GM18873 (cell line): Measurements from ENCODE around the gene RIN3.
"Not testable (repeated sequence)": the region's sequence is repeated elsewhere in the genome, so short reads cannot be mapped to it uniquely, and the experiment has no call there.

Experiments
- ATAC-seq: cut with Tn5 transposase; IDR thresholded peaks from one replicate; pipeline ENCODE4 v1.9.1; 2021; ENCODE audit warnings: mild to moderate bottlenecking, moderate library complexity, moderate number of reproducible peaks; ENCODE audit not compliant: unreplicated experiment, low FRiP score

Gene RIN3

GRCh38 chr14:92677955-92678354, 164.4 kb downstream of the RIN3 start:
- ATAC-seq: no peak

DNA sequence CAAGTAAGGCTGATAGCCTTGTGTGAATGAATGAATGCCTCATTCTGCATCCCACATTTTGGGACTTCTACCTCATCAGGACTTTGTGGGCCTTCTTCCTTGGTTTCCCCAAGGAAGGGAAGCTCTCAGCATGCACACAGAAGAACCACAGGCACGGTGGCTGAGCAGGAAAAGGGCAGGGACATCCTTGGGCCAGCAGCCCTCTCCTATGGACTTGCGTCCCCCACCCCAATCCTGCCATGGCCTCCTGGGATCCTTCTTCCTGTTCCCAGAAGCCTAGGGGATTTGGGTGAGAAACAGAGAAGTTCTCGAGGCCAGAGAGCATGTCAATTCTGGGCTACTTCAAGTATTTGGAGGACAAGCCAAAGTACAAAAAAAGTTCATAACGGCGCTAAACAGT, 165.2 kb downstream of the RIN3 start:
- ATAC-seq: no peak

GRCh38 chr14:92679246-92679645, 165.7 kb downstream of the RIN3 start:
- ATAC-seq: no peak

DNA sequence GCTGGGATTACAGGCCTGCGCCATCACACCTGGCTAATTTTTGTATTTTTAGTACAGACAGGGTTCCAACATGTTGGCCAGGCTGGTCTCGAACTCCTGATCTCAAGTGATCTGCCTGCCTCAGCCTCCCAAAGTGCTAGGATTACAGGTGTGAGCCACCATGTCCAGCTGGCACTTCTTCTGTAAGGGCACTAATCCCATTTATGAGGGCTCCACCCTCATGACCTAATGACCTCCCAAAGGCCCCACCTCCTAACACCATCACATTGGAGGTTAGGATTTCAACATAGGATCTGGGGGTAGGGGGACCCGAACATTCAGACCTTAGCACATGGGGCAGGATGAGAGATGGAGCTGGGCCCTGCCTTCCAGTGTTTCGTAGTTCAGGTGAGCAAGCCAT, 166.7 kb downstream of the RIN3 start:
- ATAC-seq: not testable (repeated sequence)

- no peak for ATAC-seq
Measured at GRCh38 chr14:92680781-92681650, 167.4 kb downstream of the RIN3 start.

DNA sequence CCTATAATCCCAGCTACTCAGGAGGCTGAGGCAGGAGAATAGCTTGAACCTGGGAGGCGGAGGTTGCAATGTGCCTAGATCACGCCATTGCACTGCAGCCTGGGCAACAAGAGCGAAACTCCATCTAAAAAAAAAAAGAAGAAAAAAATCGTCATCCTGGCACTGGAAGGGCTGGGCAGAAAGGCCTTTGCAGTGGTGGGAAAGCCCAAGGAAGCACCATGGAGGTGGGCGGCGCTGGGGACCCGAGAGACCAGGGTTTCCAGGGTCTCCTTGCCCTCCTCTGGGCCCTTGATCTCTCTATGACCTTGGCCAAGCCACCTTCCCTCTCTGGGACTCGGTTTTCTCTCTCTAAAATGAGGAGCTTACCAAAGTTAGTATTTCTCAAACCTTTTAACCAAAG, 169.5 kb downstream of the RIN3 start:
- no peak for ATAC-seq

DNA sequence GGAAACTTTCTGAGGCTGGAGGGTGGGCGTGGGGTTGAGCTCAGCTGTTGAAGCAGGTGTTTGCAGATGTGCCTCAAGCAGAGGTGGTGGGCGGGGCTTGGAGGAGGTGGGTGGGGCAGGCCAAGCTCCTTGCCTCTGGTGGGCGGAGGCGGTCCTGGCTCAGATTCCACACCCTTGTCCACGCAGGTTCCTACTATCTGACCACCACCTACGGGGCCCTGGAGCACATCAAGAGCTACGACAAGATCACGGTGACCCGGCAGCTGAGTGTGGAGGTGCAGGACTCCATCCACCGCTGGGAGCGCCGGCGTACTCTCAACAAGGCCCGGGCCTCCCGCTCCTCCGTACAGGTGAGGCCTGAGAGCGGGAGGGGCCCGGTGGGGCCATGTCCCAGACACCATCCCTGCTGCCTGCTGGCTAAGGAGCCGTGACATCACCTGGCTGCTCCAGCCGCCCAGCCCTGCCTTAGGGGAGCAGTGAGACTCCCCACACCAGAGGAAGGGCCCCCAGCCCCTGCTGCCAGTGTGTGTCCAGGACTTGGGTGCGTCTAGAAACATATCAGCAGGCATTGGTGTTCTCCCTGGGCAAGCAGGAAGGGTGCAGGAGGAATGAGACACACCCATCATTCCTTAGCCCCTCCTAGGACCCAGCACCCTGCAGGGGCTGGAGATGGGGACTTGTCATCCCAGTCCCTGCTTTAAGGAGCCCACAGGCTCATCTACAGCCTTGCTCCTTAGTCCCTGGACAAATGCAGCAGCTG, 171.4 kb downstream of the RIN3 start:
- ATAC-seq: no peak

- no peak for ATAC-seq
Measured at GRCh38 chr14:92685784-92686355, 172.3 kb downstream of the RIN3 start.

- no peak for ATAC-seq
Measured at GRCh38 chr14:92686411-92686899, 172.9 kb downstream of the RIN3 start.

DNA sequence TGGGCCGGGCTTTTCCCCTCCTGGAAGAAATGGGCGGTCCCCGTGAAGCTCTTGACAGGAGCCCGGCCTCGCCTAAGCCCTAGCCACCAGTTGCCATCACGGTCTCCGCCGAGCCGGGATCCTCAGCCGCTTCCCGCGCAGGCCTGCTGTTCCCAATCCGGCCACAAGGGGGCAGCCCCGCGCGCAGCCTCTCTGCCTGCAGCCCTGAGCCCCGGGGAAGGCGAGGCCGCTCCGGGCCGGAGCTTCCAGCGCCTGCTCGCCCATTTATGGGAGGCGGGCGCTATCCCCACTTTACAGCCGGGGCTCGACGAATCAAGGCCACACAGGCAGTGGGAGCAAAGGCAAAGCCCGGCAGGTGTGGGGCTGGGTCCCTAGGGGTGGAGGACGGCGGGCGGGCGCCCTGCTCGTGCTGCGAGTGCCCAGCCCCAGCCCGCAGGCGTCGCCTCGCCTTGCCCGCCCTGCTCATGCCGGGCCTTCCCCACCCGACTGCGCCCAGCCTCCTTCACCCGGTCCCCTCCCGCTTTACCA, 173.4 kb downstream of the RIN3 start:
- ATAC-seq: no peak

DNA sequence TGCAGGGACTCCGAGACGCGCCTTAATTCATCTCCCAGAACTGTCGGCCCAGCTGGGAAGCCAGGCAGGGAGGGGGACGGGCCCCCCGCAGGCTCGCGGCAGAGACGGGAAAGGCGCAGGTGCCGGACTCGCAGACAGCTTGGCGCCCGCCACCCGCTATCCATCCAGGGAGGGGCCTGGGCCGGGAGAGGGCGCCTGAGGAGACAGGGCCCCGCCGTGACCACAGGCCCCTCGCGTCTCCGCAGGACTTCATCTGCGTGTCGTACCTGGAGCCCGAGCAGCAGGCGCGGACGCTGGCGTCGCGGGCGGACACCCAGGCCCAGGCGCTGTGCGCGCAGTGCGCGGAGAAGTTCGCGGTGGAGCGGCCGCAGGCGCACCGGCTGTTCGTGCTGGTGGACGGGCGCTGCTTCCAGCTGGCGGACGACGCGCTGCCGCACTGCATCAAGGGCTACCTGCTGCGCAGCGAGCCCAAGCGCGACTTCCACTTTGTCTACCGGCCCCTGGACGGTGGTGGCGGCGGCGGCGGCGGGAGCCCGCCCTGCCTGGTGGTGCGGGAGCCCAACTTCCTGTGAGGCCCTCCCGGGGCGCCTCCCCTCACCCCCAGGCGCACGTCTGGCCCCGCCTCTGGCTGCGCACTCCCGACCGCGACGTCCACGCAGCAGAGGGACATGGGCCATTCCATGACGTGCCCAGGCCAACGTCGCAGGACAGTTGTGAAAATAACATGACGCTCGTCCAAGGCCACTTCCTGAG, 174.3 kb downstream of the RIN3 start:
- no peak for ATAC-seq

GRCh38 chr14:92688434-92689375, 175.1 kb downstream of the RIN3 start:
- ATAC-seq: no peak

DNA sequence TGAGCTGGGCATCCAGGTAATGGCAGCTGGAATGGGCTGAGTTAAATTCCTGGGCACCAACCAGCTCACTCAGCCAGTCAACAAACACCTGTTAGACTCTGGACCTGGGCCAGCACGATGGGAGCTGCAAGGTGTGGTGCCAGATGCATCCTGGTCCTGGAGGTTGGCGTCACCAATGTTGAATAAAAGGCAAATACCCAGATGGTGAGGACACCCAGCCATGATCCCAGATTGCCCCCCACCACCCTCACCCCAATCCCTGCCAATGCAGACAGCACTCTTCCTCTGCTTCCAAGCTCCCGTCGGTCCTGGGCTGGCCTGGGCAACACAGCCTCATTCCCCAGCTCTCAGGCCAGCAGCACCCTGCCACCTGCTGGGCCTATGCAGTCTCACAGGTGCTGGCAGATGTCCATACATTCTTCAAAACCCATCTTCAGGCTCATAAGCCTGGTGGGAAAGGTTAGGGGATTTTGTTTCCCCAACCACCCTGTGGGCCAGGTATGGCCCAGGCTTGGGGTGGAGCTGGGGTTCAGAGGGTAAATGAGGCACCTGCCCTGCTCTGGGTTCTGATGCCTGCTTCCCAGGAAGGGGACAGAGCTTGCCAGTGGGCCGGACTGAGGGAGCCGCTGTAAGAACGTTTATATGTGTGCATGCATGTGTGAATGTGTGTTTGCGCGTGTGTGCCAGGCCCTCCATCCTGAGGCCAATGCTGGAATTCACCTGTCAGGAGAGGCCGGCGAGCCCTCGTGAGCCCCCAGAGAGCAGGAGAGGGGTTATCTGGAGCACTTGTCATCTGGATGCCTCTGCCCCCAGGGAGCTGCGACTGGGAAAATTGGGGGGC, 176.8 kb downstream of the RIN3 start:
- ATAC-seq: no peak

DNA sequence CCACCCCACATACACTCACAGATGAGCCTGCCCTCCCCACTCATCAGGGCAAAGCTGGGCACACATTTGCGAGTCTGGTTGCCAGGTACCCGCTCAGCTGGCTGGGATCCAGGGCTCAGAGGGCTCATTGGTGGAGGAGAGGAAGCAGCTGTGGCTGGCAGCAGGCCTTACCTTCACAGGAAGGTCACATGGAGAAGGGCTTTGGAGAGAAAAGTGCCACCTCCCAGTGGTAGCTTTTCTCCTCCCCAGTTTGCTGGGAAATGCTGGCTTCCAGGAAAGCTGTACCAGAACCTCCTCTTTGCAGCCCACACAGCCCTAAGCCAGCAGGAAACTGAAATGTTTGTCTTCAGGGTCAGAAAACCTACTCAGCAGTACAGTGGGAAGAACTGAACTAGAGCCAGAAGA, 179.2 kb downstream of the RIN3 start:
- ATAC-seq: no peak

GRCh38 chr14:92693998-92694795, 180.6 kb downstream of the RIN3 start:
- no peak for ATAC-seq

- ATAC-seq: no peak
Measured at GRCh38 chr14:92694807-92695206, 181.2 kb downstream of the RIN3 start.

DNA sequence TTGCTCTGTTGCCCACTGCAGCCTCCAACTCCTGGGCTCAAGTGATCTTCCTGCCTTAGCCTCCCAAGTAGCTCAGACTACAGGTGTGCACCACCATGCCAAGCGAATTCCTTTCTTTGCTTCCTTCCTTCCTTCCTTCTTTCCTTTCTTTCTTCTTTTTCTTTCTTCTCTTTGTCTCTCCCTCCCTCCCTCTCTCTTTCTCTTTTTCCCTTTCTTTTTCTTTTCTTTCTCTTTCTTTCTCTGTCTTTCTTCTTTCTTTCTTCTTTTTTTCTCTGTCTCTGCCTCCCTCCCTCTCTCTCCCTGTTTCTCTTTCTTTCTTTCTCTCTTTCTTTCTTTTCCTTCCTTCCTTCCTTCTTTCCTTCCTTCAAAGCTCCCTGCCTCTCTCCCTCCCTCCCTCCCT, 182.0 kb downstream of the RIN3 start:
- ATAC-seq: no peak

- ATAC-seq: no peak
Measured at GRCh38 chr14:92696366-92696765, 182.8 kb downstream of the RIN3 start.
